DOHH2 (cell line): Measurements from ENCODE around the gene TNPO3.

ENCODE experiments used
- EZH2phosphoT487 ChIP-seq: fragments of 200-600 bp; sonication (generic); IDR thresholded peaks from 2 replicates; pipeline ENCODE4 v1.6.1; 2017; ENCODE audit warnings: borderline replicate concordance, mild to moderate bottlenecking, antibody characterized with exemption, low read length, moderate library complexity, mixed read lengths
- TF ChIP-seq, protein P1 (sequence below): fragments of 200-600 bp; sonication (generic); IDR thresholded peaks from one replicate; pipeline ENCODE4 v1.5.1; 2014; ENCODE audit warnings: antibody characterized with exemption, mild to moderate bottlenecking, low read depth, low read length; ENCODE audit not compliant: poor library complexity, severe bottlenecking

DNA sequence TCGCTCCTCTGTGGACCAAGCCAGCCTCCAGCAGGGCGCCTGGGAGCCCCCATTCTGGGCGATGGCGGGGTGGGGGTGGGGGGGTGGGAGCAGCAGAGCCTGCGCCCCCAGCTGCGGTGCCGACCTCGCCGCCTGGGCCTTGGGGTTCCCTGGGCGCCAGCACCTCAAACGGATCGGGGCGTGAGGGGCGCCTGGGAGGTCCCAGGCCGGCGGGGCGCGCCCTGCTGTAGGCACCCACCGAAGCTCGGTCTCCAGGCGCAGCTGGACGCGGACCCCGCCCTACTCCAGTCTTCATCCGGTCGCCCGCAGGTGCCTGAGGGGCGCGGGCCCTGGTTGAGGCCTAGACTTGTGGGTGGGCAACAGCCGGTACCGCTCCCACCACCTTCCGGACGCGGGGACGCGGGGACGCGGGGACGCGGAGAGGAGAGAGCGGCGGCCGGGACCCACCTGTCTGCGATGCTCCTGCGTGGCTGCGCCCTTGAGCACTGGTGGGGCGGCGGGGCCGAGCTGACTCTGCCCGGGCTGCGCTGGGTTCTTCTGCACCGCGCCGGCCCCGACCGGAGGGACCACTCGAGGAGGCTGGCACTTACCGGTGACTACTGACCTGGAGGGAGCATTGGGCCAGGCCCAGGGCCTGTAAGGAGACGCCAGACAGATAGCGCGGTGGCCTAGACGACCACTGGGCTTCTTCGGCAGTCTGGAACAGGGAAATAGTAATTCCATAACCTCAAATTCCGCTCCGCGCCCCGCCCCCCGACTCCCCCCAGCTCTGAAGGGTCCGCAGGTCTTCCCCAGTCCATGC, 138.9 kb downstream of the TNPO3 start:
- TF ChIP-seq, protein P1, sequence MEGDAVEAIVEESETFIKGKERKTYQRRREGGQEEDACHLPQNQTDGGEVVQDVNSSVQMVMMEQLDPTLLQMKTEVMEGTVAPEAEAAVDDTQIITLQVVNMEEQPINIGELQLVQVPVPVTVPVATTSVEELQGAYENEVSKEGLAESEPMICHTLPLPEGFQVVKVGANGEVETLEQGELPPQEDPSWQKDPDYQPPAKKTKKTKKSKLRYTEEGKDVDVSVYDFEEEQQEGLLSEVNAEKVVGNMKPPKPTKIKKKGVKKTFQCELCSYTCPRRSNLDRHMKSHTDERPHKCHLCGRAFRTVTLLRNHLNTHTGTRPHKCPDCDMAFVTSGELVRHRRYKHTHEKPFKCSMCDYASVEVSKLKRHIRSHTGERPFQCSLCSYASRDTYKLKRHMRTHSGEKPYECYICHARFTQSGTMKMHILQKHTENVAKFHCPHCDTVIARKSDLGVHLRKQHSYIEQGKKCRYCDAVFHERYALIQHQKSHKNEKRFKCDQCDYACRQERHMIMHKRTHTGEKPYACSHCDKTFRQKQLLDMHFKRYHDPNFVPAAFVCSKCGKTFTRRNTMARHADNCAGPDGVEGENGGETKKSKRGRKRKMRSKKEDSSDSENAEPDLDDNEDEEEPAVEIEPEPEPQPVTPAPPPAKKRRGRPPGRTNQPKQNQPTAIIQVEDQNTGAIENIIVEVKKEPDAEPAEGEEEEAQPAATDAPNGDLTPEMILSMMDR = no peak
- no peak for TF ChIP-seq EZH2phosphoT487
